IMR-90 (cell line): ENCODE measurements around the gene SLC9A7. TPM values are rescaled to one million over a fixed set of nuclear protein-coding genes. Genes with fewer than 3 reads are reported as not detected.

Source experiments
- ATAC-seq: fragments of 200-7000 bp; cut with Tn5 transposase; 2 replicates; pipeline ENCODE4 v1.9.1; 2020; ENCODE audit warnings: low read depth, mild to moderate bottlenecking, moderate library complexity
- BruUV-seq: library from RNA; stranded (reverse); fragments of 400-500 nt; replicated peaks from 2 replicates; lab custom pipeline; 2021; lab: Mats Ljungman, UMichigan
- CTCF ChIA-PET: fragments of 300-600 bp; formaldehyde crosslinking; extraction: SDS; loops from one replicate; lab custom pipeline; 2021; ENCODE audit warnings: antibody characterized with exemption; lab: Yijun Ruan, JAX
- POLR2A ChIA-PET: fragments of 300-600 bp; sonication (Branson Sonifier 250); formaldehyde crosslinking; loops from one replicate; lab custom pipeline; 2022; ENCODE audit warnings: antibody characterized with exemption; ENCODE audit not compliant: unreplicated experiment; lab: Charles Lee
- DNase-seq: peaks from one replicate; pipeline ENCODE4 v3.0.0; 2013
- H2AFZ ChIP-seq: replicated peaks from 2 replicates; pipeline ENCODE3; 2013; ENCODE audit warnings: low read length, mild to moderate bottlenecking; ENCODE audit not compliant: poor library complexity
- H2AK5ac ChIP-seq: 2 replicates; pipeline ENCODE4 v1.6.1; 2013; ENCODE audit warnings: low read depth, low read length, inconsistent platforms
- H2AK9ac ChIP-seq: replicated peaks from 2 replicates; pipeline ENCODE3; 2013; ENCODE audit warnings: mild to moderate bottlenecking, low read depth, low read length, moderate library complexity; ENCODE audit not compliant: poor library complexity
- H2BK120ac ChIP-seq: 2 replicates; pipeline ENCODE4 v1.6.1; 2013; ENCODE audit warnings: low read depth, low read length, inconsistent platforms
- H2BK15ac ChIP-seq: 3 replicates; pipeline ENCODE4 v1.6.1; 2013; ENCODE audit warnings: low read depth, low read length, inconsistent platforms
- H2BK20ac ChIP-seq: 2 replicates; pipeline ENCODE4 v1.6.1; 2013; ENCODE audit warnings: low read depth, mild to moderate bottlenecking, inconsistent platforms, low read length, moderate library complexity
- H2BK5ac ChIP-seq: 2 replicates; pipeline ENCODE4 v1.6.1; 2013; ENCODE audit warnings: mild to moderate bottlenecking, low read depth, low read length, inconsistent platforms; ENCODE audit not compliant: poor library complexity, severe bottlenecking
- H3K14ac ChIP-seq: replicated peaks from 2 replicates; pipeline ENCODE4 v1.6.1; 2013; ENCODE audit warnings: low read depth, low read length, inconsistent platforms
- H3K18ac ChIP-seq: 2 replicates; pipeline ENCODE4 v1.6.1; 2013; ENCODE audit warnings: low read depth, low read length, control low read depth
- H3K23ac ChIP-seq: 2 replicates; pipeline ENCODE4 v1.6.1; 2013; ENCODE audit warnings: low read depth, low read length, inconsistent platforms
- H3K27ac ChIP-seq: 2 replicates; pipeline ENCODE4 v1.5.1; 2013; ENCODE audit warnings: mild to moderate bottlenecking, control low read depth, low read length; ENCODE audit not compliant: insufficient read depth
- H3K27me3 ChIP-seq: 2 replicates; pipeline ENCODE4 v1.6.1; 2013; ENCODE audit warnings: low read length; ENCODE audit not compliant: control insufficient read depth, insufficient read depth
- H3K36me3 ChIP-seq: 2 replicates; pipeline ENCODE4 v1.6.1; 2013; ENCODE audit warnings: low read length, mixed read lengths; ENCODE audit not compliant: control insufficient read depth, insufficient read depth
- H3K4ac ChIP-seq: 2 replicates; pipeline ENCODE4 v1.6.1; 2013; ENCODE audit warnings: low read depth, low read length, inconsistent platforms
- H3K4me1 ChIP-seq: 2 replicates; pipeline ENCODE4 v1.6.1; 2013; ENCODE audit warnings: low read length, mixed read lengths; ENCODE audit not compliant: control insufficient read depth, insufficient read depth
- H3K4me2 ChIP-seq: 2 replicates; pipeline ENCODE4 v1.6.1; 2013; ENCODE audit warnings: low read depth, mild to moderate bottlenecking, control low read depth, low read length, moderate library complexity
- H3K4me3 ChIP-seq: 2 replicates; pipeline ENCODE4 v1.5.1; 2013; ENCODE audit warnings: low read depth, mild to moderate bottlenecking, control low read depth, low read length, moderate library complexity; ENCODE audit not compliant: insufficient read depth
- H3K56ac ChIP-seq: 2 replicates; pipeline ENCODE4 v1.6.1; 2013; ENCODE audit warnings: low read length, inconsistent platforms; ENCODE audit not compliant: insufficient read depth; ENCODE audit errors: extremely low read depth
- H3K79me1 ChIP-seq, 2 experiments: 2 replicates each; pipeline ENCODE4 v1.6.1; 2013; ENCODE audit warnings: low read length in 2 of 2, inconsistent platforms in 1 of 2, low read depth in 1 of 2
- H3K9ac ChIP-seq: 2 replicates; pipeline ENCODE4 v1.6.1; 2013; ENCODE audit warnings: low read depth, low read length, control low read depth
- H3K9me1 ChIP-seq: 2 replicates; pipeline ENCODE4 v1.6.1; 2013; ENCODE audit warnings: low read length, inconsistent platforms; ENCODE audit not compliant: insufficient read depth
- H3K9me3 ChIP-seq: 2 replicates; pipeline ENCODE4 v1.6.1; 2013; ENCODE audit warnings: low read length; ENCODE audit not compliant: control insufficient read depth, insufficient read depth
- H4K20me1 ChIP-seq: 2 replicates; pipeline ENCODE4 v1.6.1; 2013; ENCODE audit warnings: low read length, inconsistent platforms; ENCODE audit not compliant: insufficient read depth
- H4K5ac ChIP-seq: 2 replicates; pipeline ENCODE4 v1.6.1; 2013; ENCODE audit warnings: mild to moderate bottlenecking, low read depth, low read length, control low read depth
- H4K8ac ChIP-seq, 2 experiments: 2 replicates each; pipeline ENCODE4 v1.6.1; 2013; ENCODE audit warnings: low read depth in 2 of 2, low read length in 2 of 2, control low read depth in 1 of 2, inconsistent platforms in 1 of 2
- H4K91ac ChIP-seq: 2 replicates; pipeline ENCODE4 v1.6.1; 2013; ENCODE audit warnings: low read depth, low read length, inconsistent platforms; ENCODE audit not compliant: insufficient read depth
- CHD1 ChIP-seq: IDR thresholded peaks from 2 replicates; pipeline ENCODE4 v1.6.1; 2012; ENCODE audit warnings: low read depth, low read length, improper control_type of control experiment
- CTCF ChIP-seq: conservative IDR thresholded peaks from 2 replicates; pipeline ENCODE4 v1.5.1; 2012; ENCODE audit warnings: mild to moderate bottlenecking, low read depth, low read length, improper control_type of control experiment
- ELK1 ChIP-seq: fragments of 150-350 bp; IDR thresholded peaks from 2 replicates; pipeline ENCODE4 v1.6.1; 2016; ENCODE audit warnings: low read depth, mild to moderate bottlenecking, low read length, moderate library complexity, borderline replicate concordance
- FOS ChIP-seq: fragments of 150-350 bp; IDR thresholded peaks from 2 replicates; pipeline ENCODE4 v1.6.1; 2016; ENCODE audit warnings: low read depth, low read length
- MAFK ChIP-seq: IDR thresholded peaks from 2 replicates; pipeline ENCODE4 v1.6.1; 2012; ENCODE audit warnings: low read depth, low read length, improper control_type of control experiment
- MAZ ChIP-seq: IDR thresholded peaks from 2 replicates; pipeline ENCODE4 v1.6.1; 2012; ENCODE audit warnings: low read depth, mild to moderate bottlenecking, low read length, improper control_type of control experiment, moderate library complexity, borderline replicate concordance
- MXI1 ChIP-seq: IDR thresholded peaks from 2 replicates; pipeline ENCODE4 v1.6.1; 2012; ENCODE audit warnings: low read depth, mild to moderate bottlenecking, low read length, moderate library complexity, borderline replicate concordance
- NFE2L2 ChIP-seq: fragments of 150-350 bp; IDR thresholded peaks from 2 replicates; pipeline ENCODE4 v1.6.1; 2016; ENCODE audit warnings: low read depth, mild to moderate bottlenecking, low read length
- POLR2A ChIP-seq: IDR thresholded peaks from 2 replicates; pipeline ENCODE4 v1.6.1; 2012; ENCODE audit warnings: mild to moderate bottlenecking, low read depth, low read length
- RCOR1 ChIP-seq: IDR thresholded peaks from 2 replicates; pipeline ENCODE4 v1.6.1; 2012; ENCODE audit warnings: mild to moderate bottlenecking, low read length, improper control_type of control experiment; ENCODE audit not compliant: insufficient replicate concordance
- RFX5 ChIP-seq: IDR thresholded peaks from 2 replicates; pipeline ENCODE4 v1.8.0; 2012; ENCODE audit warnings: low read depth, mild to moderate bottlenecking, low read length, moderate library complexity
- SMC3 ChIP-seq: fragments of 150-350 bp; IDR thresholded peaks from 2 replicates; pipeline ENCODE4 v1.6.1; 2016; ENCODE audit warnings: low read depth, mild to moderate bottlenecking, antibody characterized with exemption, low read length, moderate library complexity
- USF2 ChIP-seq: fragments of 150-350 bp; IDR thresholded peaks from 2 replicates; pipeline ENCODE4 v1.6.1; 2017; ENCODE audit warnings: mild to moderate bottlenecking, antibody characterized with exemption, low read length, low read depth
- WGBS, 2 experiments: methylation state at CpG; one replicate each; pipeline versions ENCODE4 v1.1.5 to v1.1.7; 2013; ENCODE audit warnings: missing lambda C conversion rate in 2 of 2; ENCODE audit not compliant: insufficient read length in 1 of 2; ENCODE audit errors: extremely low coverage in 2 of 2; 5-methylcytosine and 5-hydroxymethylcytosine counted together
- dilution Hi-C: fragments of 300-500 bp; cut with HindIII; formaldehyde crosslinking; loops from one replicate; pipeline ENCODE4 v1.14.3; 2018; ENCODE audit warnings: low sequenced_read_pairs; ENCODE audit not compliant: unreplicated experiment
- in situ Hi-C: fragments of 300-500 bp; cut with MboI; formaldehyde crosslinking; loops from 3 replicates; pipeline ENCODE4 v1.14.3; 2019; ENCODE audit warnings: low sequenced_read_pairs, inconsistent platforms, mixed read lengths
- intact Hi-C: fragments of 100-400 bp; cut with micrococcal nuclease; formaldehyde crosslinking; loops from 2 replicates; pipeline ENCODE4 v1.10.0; 2022
- polyA plus RNA-seq, 3 experiments: library from polyadenylated mRNA; depleted of rRNA; stranded (reverse); fragments of >200 nt; gene quantifications; 2 replicates each; pipeline ENCODE4 v1.2.3, GENCODE V29; 2012; ENCODE audit warnings: low replicate concordance in 1 of 3
- total RNA-seq: library from RNA; depleted of rRNA; stranded (reverse); fragments of >200 nt; gene quantifications from 2 replicates; pipeline ENCODE4 v1.2.3, GENCODE V29; 2012

Gene SLC9A7
- total and polyA plus RNA-seq, 2 of the 4 experiments (the other 2 are of a cell fraction): 14.4 to 76.4 TPM

GRCh38 chrX:46713672-46714490, 45.0 kb downstream of the SLC9A7 start:
- Histone ChIP-seq H3K9me3 (no peaks in the 10 kb centered on the region), H4K8ac (peak overlapping the region in 1 of 2 experiments; percentile 45; a peak in 2 of 4 replicates), H3K36me3 (no peaks in the 10 kb centered on the region), H3K9me1 (no peaks in the 10 kb centered on the region), H3K4ac (peak overlapping the region; percentile 11; the same call in 1 of the 2 replicates), H3K14ac (no peak overlapping the region), H4K5ac (peak overlapping the region; percentile 99), H3K18ac (peak overlapping the region; percentile 95), H2AK9ac (no peak overlapping the region), H3K4me1 (peaks cover 6% of the 10 kb centered on the region; the same call in 1 of the 2 replicates), H2BK5ac (peak overlapping the region; percentile 93), H3K79me1 (peaks cover 2 to 21% of the 10 kb centered on the region in 2 experiments; a peak in 2 of 4 replicates), H3K23ac (no peak overlapping the region), H2BK20ac (peak overlapping the region; percentile 21), H3K4me2 (peak overlapping the region; percentile 21; the same call in 1 of the 2 replicates), H4K91ac (0 out of 2 replicates have a peak overlapping the region, but pooled peaks have one; percentile 39), H4K20me1 (no peaks in the 10 kb centered on the region), H3K9ac (peak overlapping the region; percentile 49; the same call in 1 of the 2 replicates), H2BK15ac (0 out of 3 replicates have a peak overlapping the region, but pooled peaks have one; percentile 31), H3K4me3 (no peak overlapping the region), H3K27ac (peak overlapping the region; percentile 54; the same call in 1 of the 2 replicates), H3K27me3 (no peaks in the 10 kb centered on the region; the same call in 1 of the 2 replicates), H3K56ac (no peak overlapping the region), H2AFZ (no peak overlapping the region), H2AK5ac (peak overlapping the region; percentile 51; the same call in 1 of the 2 replicates), H2BK120ac (peak overlapping the region; percentile 20; the same call in 1 of the 2 replicates)
- intact Hi-C loops (no loop called here), in situ Hi-C loops (no loop called here), dilution Hi-C loops (no loop called here)
- ATAC-seq (peak; percentile 70), DNase-seq (peak; percentile 22)
- no CpG with 5 or more reads among the region's 5 CpGs for WGBS, 2 experiments
- no TSS peak for BruUV-seq
- POLR2A ChIA-PET: no interaction called here
- CTCF ChIA-PET: interaction anchor here (0.6 kb wide), 1 partner anchor 938 kb away, joined by 3 read pairs; no protein-coding TSS in a partner anchor
- TF ChIP-seq FOS (no peak), NFE2L2 (no peak), MXI1 (no peak), POLR2A (no peak), CHD1 (no peak), CTCF (no peak), USF2 (no peak), RFX5 (no peak), SMC3 (no peak), ELK1 (no peak), RCOR1 (no peak), MAZ (no peak), MAFK (no peak)
